Neural cell (in vitro differentiated cells): ENCODE results near the gene HSD17B8.

ENCODE experiments used
- CTCF ChIP-seq: fragments of 450-650 bp; IDR thresholded peaks from 2 replicates; pipeline ENCODE4 v1.5.1; 2014; ENCODE audit warnings: antibody characterized with exemption, mild to moderate bottlenecking, moderate library complexity; ENCODE audit not compliant: poor library complexity, severe bottlenecking
- EP300 ChIP-seq: fragments of 450-650 bp; conservative IDR thresholded peaks from 2 replicates; pipeline ENCODE4 v1.6.1; 2014; ENCODE audit warnings: antibody characterized with exemption, mild to moderate bottlenecking, moderate library complexity; ENCODE audit not compliant: poor library complexity, severe bottlenecking
- EZH2 ChIP-seq: fragments of 200-600, 300-800 bp; shearing (Covaris generic), sonication (generic); IDR thresholded peaks from 2 replicates; pipeline ENCODE4 v1.6.1; 2014; ENCODE audit warnings: antibody characterized with exemption, low read length, borderline replicate concordance, mild to moderate bottlenecking; ENCODE audit not compliant: insufficient read depth, poor library complexity, severe bottlenecking
- POLR2AphosphoS5 ChIP-seq: IDR thresholded peaks from 2 replicates; pipeline ENCODE4 v1.6.1; 2012
- RAD21 ChIP-seq: fragments of 450-650 bp; conservative IDR thresholded peaks from 2 replicates; pipeline ENCODE4 v1.6.1; 2014; ENCODE audit warnings: antibody characterized with exemption, mild to moderate bottlenecking, moderate library complexity
- REST ChIP-seq: IDR thresholded peaks from 2 replicates; pipeline ENCODE4 v1.6.1; 2012; ENCODE audit warnings: borderline replicate concordance
- SMC3 ChIP-seq: fragments of 450-650 bp; conservative IDR thresholded peaks from 2 replicates; pipeline ENCODE4 v1.6.1; 2014; ENCODE audit warnings: antibody characterized with exemption, mild to moderate bottlenecking, moderate library complexity; ENCODE audit not compliant: poor library complexity
- TAF1 ChIP-seq: IDR thresholded peaks from 2 replicates; pipeline ENCODE4 v1.6.1; 2012; ENCODE audit warnings: low read depth

- TF ChIP-seq CTCF (no peak), POLR2AphosphoS5 (no peak), REST (no peak), EP300 (no peak), EZH2 (no peak), TAF1 (no peak), RAD21 (no peak), SMC3 (no peak)
Observed at GRCh38 chr6:33213166-33213988, 8.9 kb downstream of the HSD17B8 start.
